K562 (cell line): ENCODE results near the gene TRMT10B. TPM values are rescaled to one million over a fixed set of nuclear protein-coding genes. Genes with fewer than 3 reads are reported as not detected.
A peak's percentile ranks its signal among the peaks of the same experiment; 100 is the strongest.

Experiments
- ADNP ChIP-seq: fragments of 200-800 bp; sonication (Bioruptor generic); IDR thresholded peaks from 2 replicates; pipeline ENCODE4 v1.6.1; 2016; ENCODE audit warnings: missing genetic modification characterization, missing compliant biosample characterization
- CC2D1A ChIP-seq: fragments of 450-650 bp; IDR thresholded peaks from 2 replicates; pipeline ENCODE4 v1.6.1; 2017; ENCODE audit warnings: mild to moderate bottlenecking
- NELFE ChIP-seq: IDR thresholded peaks from 2 replicates; pipeline ENCODE4 v1.6.1; 2011; ENCODE audit warnings: mild to moderate bottlenecking; ENCODE audit not compliant: insufficient read depth, insufficient read length
- PCBP1 ChIP-seq: fragments of 200-400 bp; formaldehyde crosslinking; IDR thresholded peaks from 2 replicates; pipeline ENCODE4 v1.6.1; 2018; ENCODE audit warnings: mild to moderate bottlenecking, low read depth, low read length; ENCODE audit not compliant: poor library complexity, severe bottlenecking
- PRDM10 ChIP-seq: fragments of 450-650 bp; IDR thresholded peaks from 2 replicates; pipeline ENCODE4 v1.6.1; 2018; ENCODE audit not compliant: partially characterized antibody
- RB1 ChIP-seq: fragments of 450-650 bp; IDR thresholded peaks from 2 replicates; pipeline ENCODE4 v1.6.1; 2017; ENCODE audit warnings: low read depth, mild to moderate bottlenecking
- SLC30A9 ChIP-seq: fragments of 250-450 bp; sonication (Bioruptor Pico); IDR thresholded peaks from 2 replicates; pipeline ENCODE4 v1.8.0; 2022; ENCODE audit warnings: mild to moderate bottlenecking, moderate library complexity
- SOX6 ChIP-seq: fragments of 450-650 bp; IDR thresholded peaks from 2 replicates; pipeline ENCODE4 v1.6.1; 2014; ENCODE audit warnings: mild to moderate bottlenecking
- TCFL5 ChIP-seq: fragments of 250-450 bp; sonication (Bioruptor Pico); conservative IDR thresholded peaks from 2 replicates; pipeline ENCODE4 v1.6.1; 2021; ENCODE audit warnings: mild to moderate bottlenecking, moderate library complexity, matching md5 sums
- TRIM25 ChIP-seq: fragments of 450-650 bp; IDR thresholded peaks from 2 replicates; pipeline ENCODE4 v1.7.0; 2016; ENCODE audit warnings: borderline replicate concordance
- ZBTB7A ChIP-seq: IDR thresholded peaks from 2 replicates; pipeline ENCODE4 v1.6.1; 2011; ENCODE audit warnings: low read depth, mild to moderate bottlenecking, low read length, moderate library complexity, borderline replicate concordance; ENCODE audit not compliant: control insufficient read depth
- ZC3H4 ChIP-seq: sonication (generic); formaldehyde crosslinking; IDR thresholded peaks from 2 replicates; pipeline ENCODE4 v1.9.0; 2021; ENCODE audit warnings: missing genetic modification reagents, borderline replicate concordance
- ZKSCAN1 ChIP-seq: fragments of 150-350 bp; IDR thresholded peaks from 2 replicates; pipeline ENCODE4 v1.6.1; 2016; ENCODE audit warnings: low read depth, low read length
- ZNF274 ChIP-seq: IDR thresholded peaks from 2 replicates; pipeline ENCODE4 v1.6.1; 2011; ENCODE audit warnings: low read depth, mild to moderate bottlenecking, low read length, moderate library complexity, borderline replicate concordance
- ZNF398 ChIP-seq: fragments of 250-450 bp; sonication (Bioruptor Pico); IDR thresholded peaks from 2 replicates; pipeline ENCODE4 v1.8.0; 2021; ENCODE audit warnings: moderate library complexity, mild to moderate bottlenecking, inconsistent platforms
- ZNF518B ChIP-seq: fragments of 250-450 bp; sonication (Bioruptor Pico); IDR thresholded peaks from 2 replicates; pipeline ENCODE4 v1.5.0; 2021; ENCODE audit warnings: mild to moderate bottlenecking, moderate library complexity
- polyA plus RNA-seq, 8 experiments: library from polyadenylated mRNA; depleted of rRNA in 4 of 8; stranded (reverse) in 5 of 8; unstranded in 3 of 8; fragments of >200 nt; fragmentation: Nextera tagmentation in 2 of 8; fragmentation: Illumina TruSeq in 1 of 8; extraction: Ambion mirVana in 2 of 8; extraction: Trizol in 1 of 8; gene quantifications; 2 replicates each; pipeline versions ENCODE4 v1.2.1 to v1.2.3, GENCODE V29; 2011 to 2014; ENCODE audit warnings: inconsistent platforms in 1 of 8, missing spikeins in 1 of 8
- total RNA-seq, 7 experiments: library from RNA; depleted of rRNA in 6 of 7; stranded (reverse); fragments of >200 nt in 6 of 7; fragmentation: Illumina TruSeq in 2 of 7; extraction: Trizol in 2 of 7; gene quantifications; 2 replicates each; pipeline versions ENCODE4 v1.2.1 to v1.2.3, GENCODE V29; 2011 to 2021; ENCODE audit warnings: low replicate concordance in 1 of 7

TRMT10B gene
- total and polyA plus RNA-seq, 9 of the 15 experiments (the other 6 are each of a cell fraction or from before 2014, with no cell fraction given): 2.9 to 13.4 (median 7.0) TPM

- TF ChIP-seq ZNF518B (CRISPR knock-in tag): no peak
- TF ChIP-seq ADNP: no peak
- no peak for TF ChIP-seq SLC30A9 (CRISPR knock-in tag)
- no peak for TF ChIP-seq NELFE
- TF ChIP-seq CC2D1A: 0 out of 2 replicates have a peak, but pooled peaks have one; percentile 4
- 0 out of 2 replicates have a peak, but pooled peaks have one; percentile 39 for TF ChIP-seq ZBTB7A
- TF ChIP-seq ZNF398 (CRISPR knock-in tag): no peak
- TF ChIP-seq PCBP1: peak; percentile 95
- no peak for TF ChIP-seq ZNF274
- no peak for TF ChIP-seq TCFL5 (CRISPR knock-in tag)
- TF ChIP-seq SOX6: peak; percentile 71
- no peak for TF ChIP-seq ZC3H4 (CRISPR knock-in tag)
- no peak for TF ChIP-seq TRIM25
- peak; percentile 88 for TF ChIP-seq RB1
- TF ChIP-seq PRDM10: no peak
- TF ChIP-seq ZKSCAN1: no peak
Measured at GRCh38 chr9:37784616-37785483, 31.2 kb downstream of the TRMT10B start, which contains the start of gene EXOSC3 (continued).
